KMS-11 (cell line): Measurements from ENCODE around the gene RIBC1.
"Not testable (repeated sequence)": the region's sequence is repeated elsewhere in the genome, so short reads cannot be mapped to it uniquely, and the experiment has no call there.

Experiments
- H2AFZ ChIP-seq: fragments of 200-600 bp; sonication (generic); 2 replicates; pipeline ENCODE4 v1.6.1; 2016; ENCODE audit warnings: antibody characterized with exemption, mixed run types, low read depth
- H3K27ac ChIP-seq: fragments of 200-600 bp; sonication (generic); 2 replicates; pipeline ENCODE4 v1.6.1; 2016; ENCODE audit warnings: mild to moderate bottlenecking, mixed run types
- H3K27me3 ChIP-seq: fragments of 200-600 bp; sonication (generic); 2 replicates; pipeline ENCODE4 v1.6.1; 2017; ENCODE audit warnings: mild to moderate bottlenecking, low read depth, mixed run types, moderate library complexity; ENCODE audit not compliant: insufficient read depth
- H3K36me3 ChIP-seq: fragments of 200-600 bp; sonication (generic); 2 replicates; pipeline ENCODE4 v1.6.1; 2017; ENCODE audit warnings: mild to moderate bottlenecking, mixed run types; ENCODE audit not compliant: insufficient read depth
- H3K4me1 ChIP-seq: fragments of 200-600 bp; sonication (generic); 2 replicates; pipeline ENCODE4 v1.6.1; 2016; ENCODE audit warnings: mild to moderate bottlenecking, low read depth, mixed run types; ENCODE audit not compliant: poor library complexity, severe bottlenecking
- H3K4me2 ChIP-seq: fragments of 200-600 bp; sonication (generic); 2 replicates; pipeline ENCODE4 v1.7.0; 2016; ENCODE audit warnings: mild to moderate bottlenecking, mixed run types
- H3K4me3 ChIP-seq: fragments of 200-600 bp; sonication (generic); IDR thresholded peaks from 2 replicates; pipeline ENCODE4 v1.6.1; 2017; ENCODE audit warnings: low read depth, low read length, mixed read lengths; ENCODE audit not compliant: insufficient read depth
- H3K79me2 ChIP-seq: fragments of 200-600 bp; sonication (generic); 2 replicates; pipeline ENCODE4 v1.6.1; 2016; ENCODE audit warnings: low read depth, mixed run types; ENCODE audit not compliant: insufficient read depth
- H3K9ac ChIP-seq: fragments of 200-600 bp; sonication (generic); 2 replicates; pipeline ENCODE4 v1.6.1; 2016; ENCODE audit warnings: mild to moderate bottlenecking, mixed run types
- H4K20me1 ChIP-seq: fragments of 200-600 bp; sonication (generic); 2 replicates; pipeline ENCODE4 v1.6.1; 2016; ENCODE audit warnings: mild to moderate bottlenecking, mixed run types; ENCODE audit not compliant: insufficient read depth
- CTCF ChIP-seq: fragments of 200-600 bp; sonication (generic); conservative IDR thresholded peaks from 2 replicates; pipeline ENCODE4 v1.6.1; 2017; ENCODE audit warnings: low read depth, mild to moderate bottlenecking, antibody characterized with exemption, low read length, moderate library complexity, mixed read lengths

The RIBC1 gene

GRCh38 chrX:53412446-53412845 is 10.2 kb upstream of the RIBC1 start:
- no peaks in the 10 kb centered on the region for H3K36me3 ChIP-seq
- no peaks in the 10 kb centered on the region for H3K27me3 ChIP-seq
- H3K9ac ChIP-seq = no peak overlapping the region
- no peaks in the 10 kb centered on the region for H3K4me1 ChIP-seq
- H2AFZ ChIP-seq = no peak overlapping the region
- H3K4me2 ChIP-seq = no peak overlapping the region
- H3K4me3 ChIP-seq = no peak overlapping the region
- H3K27ac ChIP-seq = no peak overlapping the region
- H3K79me2 ChIP-seq = peaks cover 18% of the 10 kb centered on the region; the same call in 1 of the 2 replicates
- no peak for TF ChIP-seq CTCF
- H4K20me1 ChIP-seq = no peaks in the 10 kb centered on the region

- not testable (repeated sequence) for H3K27ac ChIP-seq, H3K9ac ChIP-seq, H3K27me3 ChIP-seq, H3K36me3 ChIP-seq, H2AFZ ChIP-seq, H3K4me3 ChIP-seq
- H3K79me2 ChIP-seq = peaks cover 60% of the 10 kb centered on the region
- peak overlapping the region; percentile 88 for H3K4me2 ChIP-seq
- peaks cover 18% of the 10 kb centered on the region for H3K4me1 ChIP-seq
- 0 out of 2 replicates have a peak, but pooled peaks cover 14% of the 10 kb centered on the region for H4K20me1 ChIP-seq
Measured at GRCh38 chrX:53420351-53420750, 2.3 kb upstream of the RIBC1 start.

GRCh38 chrX:53421125-53421524 is 1.5 kb upstream of the RIBC1 start:
- H3K4me3 ChIP-seq = no peak overlapping the region
- TF ChIP-seq CTCF = no peak
- peaks cover 18% of the 10 kb centered on the region for H3K4me1 ChIP-seq
- peak overlapping the region; percentile 88 for H3K4me2 ChIP-seq
- no peaks in the 10 kb centered on the region for H3K36me3 ChIP-seq
- H3K9ac ChIP-seq = peak overlapping the region; percentile 97; the same call in 1 of the 2 replicates
- H3K27me3 ChIP-seq = no peaks in the 10 kb centered on the region
- H4K20me1 ChIP-seq = 0 out of 2 replicates have a peak, but pooled peaks cover 14% of the 10 kb centered on the region
- no peak overlapping the region for H2AFZ ChIP-seq
- peak overlapping the region; percentile 95; the same call in 1 of the 2 replicates for H3K27ac ChIP-seq
- peaks cover 60% of the 10 kb centered on the region for H3K79me2 ChIP-seq

GRCh38 chrX:53421772-53422085 is 944 bp upstream of the RIBC1 start:
- Histone ChIP-seq H3K9ac (peak overlapping the region; percentile 97), H3K4me2 (peak overlapping the region; percentile 88), H3K4me3 (no peak overlapping the region), H4K20me1 (0 out of 2 replicates have a peak, but pooled peaks cover 14% of the 10 kb centered on the region), H3K36me3 (no peaks in the 10 kb centered on the region), H2AFZ (peak overlapping the region; percentile 64; the same call in 1 of the 2 replicates), H3K79me2 (peaks cover 54% of the 10 kb centered on the region), H3K27me3 (no peaks in the 10 kb centered on the region), H3K4me1 (peaks cover 18% of the 10 kb centered on the region), H3K27ac (peak overlapping the region; percentile 95)
- no peak for TF ChIP-seq CTCF

GRCh38 chrX:53422086-53422860 is 400 bp upstream of the RIBC1 start, which contains the start of gene SMC1A:
TSS of gene SMC1A (minus strand) at chrX:53422654. CDS start at chrX:53422600, 54 bp downstream.
- peak within 1 kb of the TSS; percentile 64 for H2AFZ ChIP-seq
- H4K20me1 ChIP-seq = 0 out of 2 replicates have a peak, but pooled peaks cover 14% of the 10 kb centered on the region
- H3K4me2 ChIP-seq = peak within 1 kb of the TSS; percentile 88
- peaks cover 49% of the 10 kb centered on the region for H3K79me2 ChIP-seq
- H3K4me1 ChIP-seq = peaks cover 18% of the 10 kb centered on the region
- H3K4me3 ChIP-seq = no peak within 1 kb of the TSS
- no peak for TF ChIP-seq CTCF
- peak within 1 kb of the TSS; percentile 97 for H3K9ac ChIP-seq
- no peaks in the 10 kb centered on the region for H3K27me3 ChIP-seq
- H3K27ac ChIP-seq = peak within 1 kb of the TSS; percentile 95
- no peaks in the 10 kb centered on the region for H3K36me3 ChIP-seq
